ENCODE results near the gene SH3RF1. TPM values are rescaled to one million over a fixed set of nuclear protein-coding genes. Genes with fewer than 3 reads are reported as not detected.

SH3RF1 gene
- total RNA-seq, 1 donor from 2014 or later = 35.2 TPM

DNA sequence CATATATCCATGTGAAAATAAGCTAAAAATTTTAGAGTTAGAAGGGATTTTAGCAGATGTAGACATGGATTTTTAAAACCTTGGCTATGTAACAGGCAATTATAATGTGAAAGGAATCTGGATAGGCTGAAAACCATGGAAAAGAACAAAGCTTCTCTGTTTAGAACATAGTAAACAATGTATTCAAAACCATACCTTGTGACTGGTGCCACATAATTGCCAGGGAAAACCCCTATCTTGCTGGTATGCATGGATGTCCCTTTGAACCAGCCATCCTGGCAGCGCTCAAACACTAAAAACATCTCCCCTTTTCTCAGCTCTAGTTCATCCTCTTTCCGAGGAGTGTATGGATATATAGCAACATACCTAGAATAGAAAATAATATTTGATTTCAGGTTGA, 150.1 kb downstream of the SH3RF1 start:
- H3K9me3 Mint-ChIP-seq (ENCODE audit: unreplicated experiment) = peaks cover 1% of the 10 kb centered on the region
- no peaks in the 10 kb centered on the region for H3K27me3 Mint-ChIP-seq (ENCODE audit: unreplicated experiment)
- H3K27ac Mint-ChIP-seq (ENCODE audit: unreplicated experiment) = no peak overlapping the region
- H3K36me3 Mint-ChIP-seq (ENCODE audit: unreplicated experiment) = peaks cover 5% of the 10 kb centered on the region
- no peak for DNase-seq
- H3K4me3 Mint-ChIP-seq (ENCODE audit: unreplicated experiment) = no peak overlapping the region
- H3K4me1 Mint-ChIP-seq (ENCODE audit: low read depth, unreplicated experiment) = peaks cover 20% of the 10 kb centered on the region
- TF ChIP-seq, protein P1, sequence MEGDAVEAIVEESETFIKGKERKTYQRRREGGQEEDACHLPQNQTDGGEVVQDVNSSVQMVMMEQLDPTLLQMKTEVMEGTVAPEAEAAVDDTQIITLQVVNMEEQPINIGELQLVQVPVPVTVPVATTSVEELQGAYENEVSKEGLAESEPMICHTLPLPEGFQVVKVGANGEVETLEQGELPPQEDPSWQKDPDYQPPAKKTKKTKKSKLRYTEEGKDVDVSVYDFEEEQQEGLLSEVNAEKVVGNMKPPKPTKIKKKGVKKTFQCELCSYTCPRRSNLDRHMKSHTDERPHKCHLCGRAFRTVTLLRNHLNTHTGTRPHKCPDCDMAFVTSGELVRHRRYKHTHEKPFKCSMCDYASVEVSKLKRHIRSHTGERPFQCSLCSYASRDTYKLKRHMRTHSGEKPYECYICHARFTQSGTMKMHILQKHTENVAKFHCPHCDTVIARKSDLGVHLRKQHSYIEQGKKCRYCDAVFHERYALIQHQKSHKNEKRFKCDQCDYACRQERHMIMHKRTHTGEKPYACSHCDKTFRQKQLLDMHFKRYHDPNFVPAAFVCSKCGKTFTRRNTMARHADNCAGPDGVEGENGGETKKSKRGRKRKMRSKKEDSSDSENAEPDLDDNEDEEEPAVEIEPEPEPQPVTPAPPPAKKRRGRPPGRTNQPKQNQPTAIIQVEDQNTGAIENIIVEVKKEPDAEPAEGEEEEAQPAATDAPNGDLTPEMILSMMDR (IDR thresholded peaks at IDR 0.05; ENCODE audit: partially characterized antibody, unreplicated experiment) = no peak

DNA sequence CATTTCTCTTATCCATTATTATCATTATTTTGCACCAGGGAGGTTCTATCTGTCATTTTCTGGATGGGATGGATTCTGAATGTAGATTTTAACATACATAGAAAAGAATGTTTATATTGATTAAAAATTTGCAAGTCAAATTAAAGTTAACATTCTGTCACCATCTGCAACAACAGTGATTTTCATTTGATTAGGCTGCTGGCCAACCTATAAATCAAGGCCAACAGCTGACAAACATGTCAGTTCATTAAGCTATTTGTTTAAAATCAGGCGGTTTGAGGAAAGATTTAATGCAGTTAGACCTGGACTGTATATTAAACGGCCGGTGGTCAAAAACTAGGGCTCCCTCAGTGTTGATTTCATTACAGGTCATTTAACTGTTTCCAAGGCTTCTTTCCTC, 151.2 kb downstream of the SH3RF1 start:
- DNase-seq = no peak
- TF ChIP-seq, protein P1 (IDR thresholded peaks at IDR 0.05; ENCODE audit: partially characterized antibody, unreplicated experiment) = no peak
- Mint-ChIP-seq H3K27me3 (ENCODE audit: unreplicated experiment) (no peaks in the 10 kb centered on the region), H3K36me3 (ENCODE audit: unreplicated experiment) (peaks cover 7% of the 10 kb centered on the region), H3K9me3 (ENCODE audit: unreplicated experiment) (peaks cover 1% of the 10 kb centered on the region), H3K4me3 (ENCODE audit: unreplicated experiment) (no peak overlapping the region), H3K4me1 (ENCODE audit: low read depth, unreplicated experiment) (peaks cover 20% of the 10 kb centered on the region), H3K27ac (ENCODE audit: unreplicated experiment) (no peak overlapping the region)

DNA sequence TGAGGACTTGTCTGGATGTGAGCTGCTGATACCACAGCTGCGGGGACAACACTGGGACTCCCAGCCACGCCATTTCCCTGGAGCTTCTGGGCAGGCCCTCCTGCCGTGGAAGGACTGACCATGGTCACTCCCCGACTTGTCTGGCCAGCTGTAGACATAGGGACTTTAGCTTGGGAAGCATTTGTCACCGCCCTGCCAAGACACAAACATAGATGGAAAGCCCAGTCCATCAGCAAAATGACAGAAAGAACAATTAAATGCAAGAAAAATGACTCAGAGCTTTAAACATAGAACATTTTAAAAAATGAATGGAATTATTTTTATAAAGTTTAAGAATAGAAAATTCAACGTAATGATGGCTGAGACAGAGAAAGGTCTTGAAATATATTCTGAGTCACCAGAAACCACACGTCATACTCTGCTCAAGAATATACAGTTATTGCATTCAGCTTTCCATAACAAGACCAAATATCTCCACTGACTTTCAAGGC, 153.1 kb downstream of the SH3RF1 start:
- peaks cover 3% of the 10 kb centered on the region for H3K9me3 Mint-ChIP-seq (ENCODE audit: unreplicated experiment)
- H3K27ac Mint-ChIP-seq (ENCODE audit: unreplicated experiment) = no peak overlapping the region
- no peaks in the 10 kb centered on the region for H3K27me3 Mint-ChIP-seq (ENCODE audit: unreplicated experiment)
- no peak overlapping the region for H3K4me3 Mint-ChIP-seq (ENCODE audit: unreplicated experiment)
- H3K36me3 Mint-ChIP-seq (ENCODE audit: unreplicated experiment) = peaks cover 12% of the 10 kb centered on the region
- peaks cover 20% of the 10 kb centered on the region for H3K4me1 Mint-ChIP-seq (ENCODE audit: low read depth, unreplicated experiment)
- TF ChIP-seq, protein P1 (IDR thresholded peaks at IDR 0.05; ENCODE audit: partially characterized antibody, unreplicated experiment) = no peak
- no peak for DNase-seq

DNA sequence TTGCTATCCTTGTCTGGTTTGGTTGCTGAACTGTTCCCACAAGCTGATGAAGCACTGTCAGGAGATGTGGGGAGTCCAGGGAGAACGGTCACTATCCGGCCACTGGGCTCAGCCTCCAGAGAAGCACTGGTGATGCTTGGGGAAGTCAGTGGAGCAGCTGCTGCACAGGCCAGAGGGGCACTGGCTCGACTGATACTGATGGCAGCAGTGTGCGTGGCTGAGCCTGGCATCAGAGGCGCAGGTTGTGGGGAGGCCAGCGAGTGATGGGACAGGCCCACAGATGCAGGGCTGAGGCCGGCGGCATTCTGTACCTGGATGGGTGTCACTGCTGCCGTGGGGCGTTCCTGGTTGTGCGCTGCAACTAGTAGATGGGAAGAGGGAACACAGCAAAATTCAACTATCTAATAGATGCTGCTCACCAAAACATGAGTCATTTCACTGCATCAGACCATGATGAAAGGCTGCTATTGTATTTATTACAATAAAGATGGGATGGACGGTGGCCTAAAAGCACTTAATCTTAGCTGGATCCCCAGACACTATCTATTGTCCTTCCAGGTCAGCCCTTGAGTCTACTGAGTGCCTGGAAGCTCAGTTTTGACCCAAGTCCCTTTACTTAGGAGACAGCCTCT, 154.4 kb downstream of the SH3RF1 start:
- Mint-ChIP-seq H3K9me3 (ENCODE audit: unreplicated experiment) (peaks cover 3% of the 10 kb centered on the region), H3K36me3 (ENCODE audit: unreplicated experiment) (peaks cover 12% of the 10 kb centered on the region), H3K27me3 (ENCODE audit: unreplicated experiment) (no peaks in the 10 kb centered on the region), H3K27ac (ENCODE audit: unreplicated experiment) (no peak overlapping the region), H3K4me3 (ENCODE audit: unreplicated experiment) (no peak overlapping the region), H3K4me1 (ENCODE audit: low read depth, unreplicated experiment) (peaks cover 11% of the 10 kb centered on the region)
- DNase-seq = no peak
- TF ChIP-seq, protein P1 (IDR thresholded peaks at IDR 0.05; ENCODE audit: partially characterized antibody, unreplicated experiment) = no peak

DNA sequence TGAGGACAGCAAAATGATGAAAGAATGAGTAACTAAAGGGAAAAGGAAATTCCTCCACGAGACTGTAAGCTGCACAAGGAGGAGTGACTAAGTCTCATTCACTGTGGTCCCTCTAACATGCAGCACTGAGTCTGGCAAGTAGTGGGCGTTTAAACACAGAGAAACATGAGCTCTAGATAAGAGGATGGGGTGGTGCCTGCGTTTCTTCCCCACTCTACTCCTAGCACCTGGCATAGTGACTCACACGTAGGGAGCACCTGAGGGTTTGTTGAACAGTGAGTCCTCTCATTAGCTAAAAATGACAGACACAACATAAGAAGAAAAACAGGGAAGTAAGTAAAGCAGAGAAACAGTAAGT, 154.9 kb downstream of the SH3RF1 start:
- no peak overlapping the region for H3K27ac Mint-ChIP-seq (ENCODE audit: unreplicated experiment)

More for the DNA sequence above, 154.9 kb downstream of the SH3RF1 start:
- H3K4me3 Mint-ChIP-seq (ENCODE audit: unreplicated experiment) = no peak overlapping the region
- TF ChIP-seq, protein P1 (IDR thresholded peaks at IDR 0.05; ENCODE audit: partially characterized antibody, unreplicated experiment) = no peak
- DNase-seq = no peak
- H3K27me3 Mint-ChIP-seq (ENCODE audit: unreplicated experiment) = no peaks in the 10 kb centered on the region
- H3K9me3 Mint-ChIP-seq (ENCODE audit: unreplicated experiment) = peaks cover 3% of the 10 kb centered on the region
- H3K4me1 Mint-ChIP-seq (ENCODE audit: low read depth, unreplicated experiment) = peaks cover 6% of the 10 kb centered on the region
- H3K36me3 Mint-ChIP-seq (ENCODE audit: unreplicated experiment) = peaks cover 12% of the 10 kb centered on the region

Data from glutamatergic neuron (in vitro differentiated cells).